DMS53 treated with DMSO at 0.1 percent for 48 hours (cell line): ENCODE data around the gene TAF4B.
"Not testable (repeated sequence)": the region's sequence is repeated elsewhere in the genome, so short reads cannot be mapped to it uniquely, and the experiment has no call there.

Experiments used
- DNase-seq: peaks from one replicate; lab custom pipeline; 2025; ENCODE audit not compliant: unreplicated experiment; lab: John Stamatoyannopoulos, UW

TAF4B gene

DNA sequence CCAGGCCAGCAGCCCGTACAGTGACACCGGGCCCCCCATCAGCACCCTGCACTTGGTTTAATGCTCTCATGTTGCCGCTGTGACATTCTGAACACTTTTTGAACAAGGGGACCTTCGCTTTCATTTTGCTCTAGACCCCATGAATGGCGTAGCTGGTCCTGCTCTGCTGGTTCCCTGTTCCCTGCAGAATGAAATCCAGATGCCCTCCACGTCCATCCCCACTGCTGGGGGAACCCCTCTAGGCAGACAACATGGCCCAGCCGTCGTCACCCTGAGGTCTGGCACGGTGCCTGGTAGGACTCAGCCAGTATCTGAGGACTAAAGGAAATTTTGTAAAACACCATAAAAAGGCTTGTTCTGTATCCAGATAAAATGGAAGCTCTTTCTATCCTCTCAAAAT lies 193.5 kb downstream of the TAF4B start:
- no peak for DNase-seq

DNA sequence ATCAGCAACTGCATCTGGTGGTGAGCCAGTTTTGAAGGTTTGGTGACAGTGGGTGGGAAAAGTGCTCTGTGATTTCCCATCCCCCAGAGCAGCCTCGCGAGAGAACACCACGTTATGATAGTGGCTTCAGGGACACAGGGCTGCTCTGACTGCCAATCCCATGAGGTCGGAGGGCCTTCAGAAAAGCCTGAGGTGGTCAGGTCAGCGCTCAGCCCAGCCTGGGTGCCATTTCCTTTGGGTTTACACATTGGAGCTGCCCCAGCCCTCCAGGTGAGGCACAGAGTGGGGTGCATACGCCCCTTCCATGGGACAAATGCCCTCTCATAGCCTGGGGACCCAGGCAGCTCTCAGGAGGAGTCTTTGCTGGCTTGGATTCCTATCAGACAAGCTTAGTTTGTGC lies 195.3 kb downstream of the TAF4B start:
- DNase-seq, result no peak

DNA sequence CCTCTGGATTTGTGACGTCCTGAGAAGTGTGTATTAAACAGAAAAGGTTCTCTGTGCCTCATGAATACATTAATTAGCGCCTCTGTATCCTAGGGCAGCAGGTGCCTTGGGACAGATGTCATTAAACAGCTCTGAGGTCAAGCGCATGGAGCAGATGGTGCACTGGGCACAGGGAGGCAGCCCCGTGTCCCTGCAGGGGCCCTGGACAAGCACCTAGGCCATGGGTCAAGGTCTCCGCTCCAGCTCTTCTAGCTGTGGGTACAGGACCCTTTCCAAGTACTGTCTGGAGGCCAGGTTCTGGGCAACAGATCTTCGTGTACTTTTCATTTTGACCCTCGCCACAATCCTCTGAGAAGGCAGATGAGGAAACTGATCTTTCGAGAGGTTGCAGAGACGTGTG lies 195.7 kb downstream of the TAF4B start:
- no peak for DNase-seq

DNA sequence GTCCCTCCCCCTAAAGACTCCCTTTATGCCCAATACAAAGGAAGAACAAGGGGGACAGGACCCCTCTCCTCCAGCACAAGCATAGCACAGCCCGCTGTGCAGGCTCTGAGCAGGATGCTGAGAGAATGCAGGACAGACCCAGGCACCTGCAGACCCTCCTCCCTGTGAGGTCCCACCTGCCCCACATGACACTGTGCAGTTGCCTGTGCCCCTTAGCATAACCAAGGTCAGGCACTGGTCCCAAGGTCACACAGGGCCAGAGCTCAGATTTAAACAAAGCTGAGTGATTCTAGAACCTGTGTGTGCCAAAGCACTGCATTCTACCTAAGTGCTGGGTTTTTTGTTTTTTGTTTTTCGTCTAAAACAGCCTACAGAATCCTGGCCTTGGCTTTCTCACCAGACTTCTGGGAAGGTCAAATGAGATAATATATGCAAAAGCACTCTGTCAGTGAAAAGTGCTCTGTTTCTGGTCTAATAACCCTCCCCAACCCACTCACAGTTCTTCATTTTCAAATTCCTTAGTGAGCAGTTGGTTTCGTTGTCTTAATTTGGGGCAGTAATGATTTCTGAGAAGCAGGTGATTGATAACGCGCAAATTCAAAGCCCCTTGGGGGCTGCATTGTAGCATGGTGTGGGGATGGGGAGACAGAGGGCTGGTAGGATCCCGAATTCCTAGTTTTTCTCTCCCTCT lies 196.4 kb downstream of the TAF4B start:
- no peak for DNase-seq

DNA sequence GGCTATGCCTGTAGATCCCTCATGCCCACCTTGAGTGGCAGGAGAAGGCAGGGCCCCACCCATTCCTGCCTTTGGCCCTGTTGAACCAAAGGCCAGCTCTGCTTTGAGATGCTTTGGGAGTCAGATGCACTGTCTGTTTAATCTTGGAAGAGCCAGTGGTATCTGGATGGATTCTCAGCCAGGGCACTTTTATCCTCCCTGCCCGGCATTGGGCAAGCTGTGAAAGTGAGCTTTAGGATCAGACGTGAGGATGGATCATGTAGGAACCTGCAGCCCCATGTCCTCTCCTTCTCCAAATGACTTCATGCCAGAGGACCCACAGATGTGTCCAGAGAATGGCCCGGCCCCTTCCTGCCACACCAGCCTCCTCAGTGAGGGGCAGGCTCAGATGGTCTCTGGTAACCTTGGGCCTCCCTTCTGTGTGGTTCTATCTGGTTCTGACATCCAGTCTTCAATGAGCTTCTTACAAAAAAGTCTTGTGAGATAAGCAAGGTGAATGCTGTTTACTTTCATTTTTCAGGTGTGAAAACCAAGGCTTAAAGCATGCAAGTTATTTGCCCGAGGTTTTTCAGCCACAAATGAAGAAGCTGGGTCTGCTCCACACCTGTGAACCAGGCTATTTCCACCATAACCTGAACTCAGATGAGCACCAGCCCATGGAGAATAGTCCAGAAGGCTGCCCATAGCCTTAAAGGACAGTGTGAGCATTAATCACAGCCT lies 198.3 kb downstream of the TAF4B start:
- DNase-seq, result no peak

DNA sequence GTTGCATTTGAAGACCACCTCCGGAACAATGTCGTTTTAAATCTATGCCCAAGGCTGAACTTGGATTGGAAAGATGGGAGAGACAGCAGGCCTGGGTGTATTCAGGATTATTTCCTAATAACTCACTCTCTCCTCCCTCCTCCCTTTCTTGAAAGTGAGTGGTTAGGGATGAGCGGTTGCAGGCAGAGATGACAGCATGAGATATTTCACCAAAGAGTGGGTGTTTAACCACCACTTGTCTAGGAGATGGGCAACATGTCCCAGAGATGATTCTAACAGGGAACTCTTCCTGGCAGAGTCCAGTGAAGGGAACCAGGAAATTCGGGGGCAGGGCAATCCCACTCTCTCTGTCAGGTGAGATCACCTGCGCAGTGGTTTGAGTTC lies 198.9 kb downstream of the TAF4B start:
- DNase-seq, result no peak

DNA sequence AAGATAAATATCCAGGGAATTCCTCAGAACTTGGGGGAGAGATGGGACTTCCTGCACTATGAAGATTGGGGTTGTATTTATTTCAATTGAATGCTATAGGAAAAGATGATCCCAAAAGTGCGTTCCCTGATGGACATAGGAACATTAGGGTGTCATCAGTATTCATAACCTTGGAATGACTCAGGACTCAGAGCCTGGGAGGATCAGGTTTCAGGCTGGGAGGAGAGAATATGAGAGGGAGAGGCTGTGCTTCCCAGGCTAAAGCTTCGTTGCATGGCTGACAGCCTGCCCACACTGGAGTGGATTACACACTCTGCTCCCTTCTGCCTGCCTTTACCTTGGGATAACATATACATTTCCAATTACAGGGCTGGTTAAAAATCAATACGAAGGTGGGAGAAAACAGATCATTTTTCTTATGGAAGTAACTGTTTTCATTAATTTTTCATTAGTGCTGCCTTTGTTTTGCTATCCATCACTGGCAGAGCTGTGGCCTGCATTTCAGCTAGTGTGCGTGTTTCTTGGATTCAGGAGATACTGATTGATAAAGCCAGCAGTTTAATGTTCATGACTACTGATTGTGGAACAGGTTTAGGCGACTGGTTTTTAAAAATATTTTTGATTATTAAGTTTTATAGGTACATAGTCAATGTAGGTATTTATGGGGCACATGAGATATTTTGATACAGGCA lies 203.4 kb downstream of the TAF4B start:
- peak; percentile 52 for DNase-seq

DNA sequence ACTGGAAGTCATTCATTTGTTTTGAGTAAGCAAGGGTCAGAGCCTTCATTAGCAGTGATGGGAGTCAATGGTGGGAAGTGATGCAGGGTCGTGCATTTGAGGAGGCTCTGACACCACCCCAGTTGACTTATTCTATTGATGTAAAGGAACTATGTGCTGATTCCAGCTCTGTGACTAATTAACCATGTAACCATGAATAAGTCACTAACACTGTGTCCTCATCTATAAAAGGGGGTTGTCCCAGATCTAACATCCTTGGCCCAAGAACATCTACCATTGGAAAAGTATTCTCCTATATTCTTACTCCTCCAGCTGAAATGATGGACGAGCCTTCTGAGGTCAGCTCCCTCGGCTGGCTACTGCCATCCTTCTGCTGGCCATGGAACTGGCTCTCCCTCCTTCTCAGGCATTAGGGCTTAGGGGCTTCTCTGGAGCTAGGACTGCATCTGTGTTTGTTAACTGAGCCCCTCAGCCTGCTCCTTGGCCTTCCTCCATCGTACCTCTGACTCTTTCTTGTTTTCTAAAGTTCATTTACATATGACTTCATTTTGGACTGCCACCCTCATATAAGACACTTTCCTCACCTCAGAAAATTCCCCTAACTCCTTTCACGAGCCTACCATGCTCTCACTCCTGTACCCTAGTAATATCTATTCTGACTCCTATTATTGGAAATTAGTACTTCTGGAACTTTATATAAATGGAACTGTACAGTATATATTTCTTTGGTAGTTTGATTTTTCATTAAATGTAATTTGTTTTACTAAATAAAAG lies 206.6 kb downstream of the TAF4B start:
- no peak for DNase-seq

DNA sequence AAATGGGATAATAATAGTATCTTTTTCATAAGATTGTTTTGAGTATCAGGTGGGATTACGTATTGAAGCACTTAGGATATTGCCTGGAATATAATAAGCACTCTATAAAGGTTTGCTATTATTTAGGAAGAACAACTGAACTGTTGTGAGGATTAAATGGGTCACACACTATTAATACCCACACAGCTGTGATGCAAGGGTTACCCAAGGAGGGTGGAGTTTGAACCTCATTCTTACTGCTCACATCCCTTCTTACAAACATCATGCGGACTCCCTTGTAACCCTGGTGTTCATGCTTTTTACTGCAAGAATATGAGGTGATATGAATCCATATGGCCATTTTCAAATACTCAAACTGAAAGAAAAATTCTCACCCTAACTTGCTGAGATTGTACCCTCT lies 208.6 kb downstream of the TAF4B start:
- DNase-seq, result no peak

DNA sequence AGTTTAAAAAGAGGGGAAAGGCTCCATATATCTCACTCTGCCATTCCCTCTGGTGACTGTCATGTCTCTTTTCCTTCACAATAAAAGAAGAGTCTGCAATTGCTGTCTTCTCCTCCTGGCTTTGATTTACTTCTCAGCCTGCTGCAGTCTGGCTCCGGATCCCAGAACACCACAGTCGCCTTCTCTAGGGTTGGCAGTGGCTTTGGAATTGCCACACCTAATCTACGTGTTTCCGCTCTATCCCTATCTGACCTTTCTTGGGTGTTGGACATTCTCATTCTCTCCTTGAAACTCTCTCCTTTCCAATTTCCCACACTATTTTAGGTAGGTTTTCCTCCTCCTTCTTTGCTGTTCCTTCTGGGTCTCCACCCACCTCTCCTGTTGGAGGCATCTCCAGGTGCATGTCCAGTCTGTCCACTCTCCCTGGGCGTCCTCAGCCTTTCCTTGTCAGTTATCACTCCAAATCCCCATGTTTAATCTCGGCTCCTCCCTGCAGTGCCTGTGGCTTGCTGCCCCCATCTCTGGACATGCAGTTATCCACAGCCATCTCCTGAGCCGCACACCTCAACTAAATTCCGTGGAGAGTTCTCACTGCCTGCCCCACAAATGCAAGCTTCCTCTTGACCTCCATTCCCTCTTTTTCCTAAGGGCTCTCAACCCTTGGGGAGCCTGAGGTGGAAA lies 209.3 kb downstream of the TAF4B start:
- DNase-seq, result no peak

DNA sequence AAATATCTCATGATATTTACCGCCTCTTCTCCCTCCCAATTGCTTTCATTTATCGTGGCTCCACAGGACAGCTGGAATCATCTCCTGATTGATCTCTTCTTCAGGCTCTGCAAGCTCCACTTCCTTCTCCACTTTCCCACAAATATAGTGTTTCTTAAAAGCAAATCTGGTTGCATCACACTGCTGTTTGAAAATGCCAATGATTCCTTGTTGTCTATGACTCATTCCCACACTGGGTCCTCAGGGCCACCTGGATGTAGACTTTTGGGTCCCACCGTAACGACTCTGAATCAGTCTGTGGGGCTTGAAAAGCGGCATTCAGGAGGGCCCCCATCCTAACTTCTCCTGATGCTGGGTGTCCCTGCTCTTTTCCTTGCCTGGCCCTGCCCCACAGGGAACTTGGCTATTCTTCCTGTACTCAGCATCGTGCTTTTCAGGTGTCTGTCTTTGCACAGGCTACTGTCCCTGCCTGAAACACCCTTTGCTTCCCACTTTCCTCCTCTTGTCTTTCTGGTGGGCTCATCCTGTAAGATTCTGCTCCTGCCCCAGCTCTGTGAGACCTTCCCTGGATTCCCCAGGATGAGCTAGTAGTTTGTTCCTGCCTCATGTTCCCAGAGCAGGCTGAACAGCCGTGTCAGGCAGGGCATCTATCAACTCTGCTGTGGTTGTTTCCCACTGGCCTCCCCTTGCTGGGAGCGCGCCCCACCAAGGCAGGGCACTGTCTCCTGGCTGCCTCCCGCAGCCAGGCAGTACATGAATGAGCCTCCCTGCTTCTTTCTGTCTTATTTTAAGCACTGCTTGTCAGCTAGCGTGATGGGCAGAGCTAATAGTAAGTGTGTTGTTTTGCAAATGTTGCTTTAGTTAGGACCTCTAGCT lies 210.2 kb downstream of the TAF4B start:
- DNase-seq, result peak; percentile 11

DNA sequence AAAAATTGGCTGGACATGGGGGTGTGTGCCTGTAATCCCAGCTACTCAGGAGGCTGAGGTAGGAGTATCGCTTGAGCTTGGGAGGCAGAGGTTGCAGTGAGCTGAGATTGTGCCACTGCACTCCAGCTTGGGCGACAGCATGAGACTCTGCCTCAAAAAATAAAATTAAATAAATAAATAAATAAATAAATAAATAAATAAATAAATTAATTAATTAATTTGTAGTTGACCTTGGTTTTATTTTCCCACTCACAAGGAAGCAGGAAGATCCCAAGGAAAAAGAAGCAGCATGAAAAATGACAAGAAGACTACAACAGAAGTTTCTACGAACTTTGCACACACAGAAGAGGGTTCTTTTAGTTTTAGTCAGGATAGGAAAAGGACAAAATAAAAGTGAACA lies 211.4 kb downstream of the TAF4B start:
- DNase-seq, result not testable (repeated sequence)

DNA sequence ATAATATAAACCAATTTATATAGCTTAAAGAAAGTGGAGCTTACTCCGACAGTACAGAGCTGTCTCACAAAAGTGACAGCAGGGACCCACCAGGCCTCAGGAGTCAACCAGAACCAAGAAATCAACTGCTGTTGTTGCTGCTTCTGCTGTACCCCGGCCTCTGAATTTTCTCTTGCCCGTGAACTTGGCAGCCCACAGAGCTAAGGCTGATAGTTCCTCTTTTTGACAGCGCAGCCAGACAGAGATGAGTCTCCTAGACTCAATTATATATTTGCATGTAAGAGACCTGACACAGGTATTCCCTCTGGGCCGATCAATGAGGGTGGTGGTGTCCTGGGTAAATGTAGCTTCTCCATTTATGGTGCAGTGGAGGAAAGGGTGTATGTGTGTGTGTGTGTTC lies 212.7 kb downstream of the TAF4B start:
- no peak for DNase-seq

DNA sequence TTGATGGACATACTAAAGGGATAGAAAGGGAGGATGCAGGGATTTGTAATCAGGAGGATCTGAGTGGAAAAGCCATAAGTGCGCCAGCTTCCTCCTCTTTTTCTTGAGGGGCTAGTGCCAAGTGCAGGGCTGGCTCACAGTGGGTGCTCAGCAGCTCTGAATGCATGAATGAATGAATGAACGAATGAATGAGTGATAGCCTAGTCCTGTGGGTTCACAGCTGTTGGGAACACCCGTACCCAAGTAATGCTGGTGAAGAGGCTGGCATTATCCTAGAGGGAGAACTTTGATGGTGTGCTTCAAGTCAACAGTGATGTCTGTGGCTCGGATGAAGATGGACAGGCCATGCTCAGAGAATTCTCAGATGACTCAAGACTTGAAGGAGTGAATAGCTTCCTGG lies 213.3 kb downstream of the TAF4B start:
- DNase-seq, result no peak

DNA sequence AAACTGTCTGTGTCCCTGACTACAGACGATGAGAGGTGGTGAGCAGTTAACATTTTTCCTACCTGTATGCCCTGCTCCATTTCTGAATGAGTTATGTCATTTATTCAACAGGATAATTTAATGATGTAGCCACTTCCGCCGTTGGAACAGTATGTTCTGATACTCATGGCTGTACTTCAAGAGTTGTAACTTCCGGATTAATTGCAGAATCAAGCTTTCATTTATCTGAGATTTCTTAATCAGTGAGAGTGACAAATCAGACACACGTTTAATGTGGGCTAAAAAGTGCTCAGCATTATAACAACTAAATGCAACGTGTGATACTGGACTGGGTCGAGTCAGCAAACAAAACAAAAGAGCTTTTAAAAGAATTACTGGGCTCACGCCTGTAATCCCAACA lies 214.4 kb downstream of the TAF4B start:
- DNase-seq, result no peak
